SK-N-MC (cell line): ENCODE results near the gene ADCY7.
"Not testable (repeated sequence)": the region's sequence is repeated elsewhere in the genome, so short reads cannot be mapped to it uniquely, and the experiment has no call there.

Experiments
- DNase-seq: peaks from one replicate; pipeline ENCODE4 v3.0.0-alpha.2; 2011; ENCODE audit warnings: low read depth, low spot score
- H3K27ac ChIP-seq: fragments of 200-600 bp; sonication (generic); 2 replicates; pipeline ENCODE4 v1.5.1; 2016; ENCODE audit warnings: mixed run types
- H3K36me3 ChIP-seq: fragments of 200-600 bp; sonication (generic); 2 replicates; pipeline ENCODE4 v1.6.1; 2017; ENCODE audit warnings: antibody characterized with exemption, low read length, mixed read lengths; ENCODE audit not compliant: insufficient read depth
- H3K4me3 ChIP-seq: fragments of 200-600 bp; sonication (generic); 2 replicates; pipeline ENCODE4 v1.5.1; 2016
- H3K9ac ChIP-seq: fragments of 200-600 bp; sonication (generic); 2 replicates; pipeline ENCODE4 v1.8.0; 2017; ENCODE audit warnings: mixed run types, mixed read lengths; ENCODE audit not compliant: insufficient read length
- H3K9me3 ChIP-seq: fragments of 200-600 bp; sonication (generic); 2 replicates; pipeline ENCODE4 v1.6.1; 2017; ENCODE audit warnings: low read depth, mild to moderate bottlenecking, antibody characterized with exemption, low read length, moderate library complexity, mixed read lengths
- EZH2 ChIP-seq: fragments of 200-600 bp; sonication (generic); IDR thresholded peaks from one replicate; pipeline ENCODE4 v1.6.1; 2017; ENCODE audit warnings: antibody characterized with exemption
- FOXP2 ChIP-seq: optimal IDR thresholded peaks from 2 replicates; pipeline ENCODE3; 2011; ENCODE audit warnings: mild to moderate bottlenecking, moderate library complexity; ENCODE audit not compliant: insufficient read depth; ENCODE audit errors: extremely low read length, control extremely low read depth
- POLR2AphosphoS5 ChIP-seq: IDR thresholded peaks from 2 replicates; pipeline ENCODE4 v1.6.1; 2012; ENCODE audit warnings: mild to moderate bottlenecking, low read depth, low read length, borderline replicate concordance

Gene ADCY7

DNA sequence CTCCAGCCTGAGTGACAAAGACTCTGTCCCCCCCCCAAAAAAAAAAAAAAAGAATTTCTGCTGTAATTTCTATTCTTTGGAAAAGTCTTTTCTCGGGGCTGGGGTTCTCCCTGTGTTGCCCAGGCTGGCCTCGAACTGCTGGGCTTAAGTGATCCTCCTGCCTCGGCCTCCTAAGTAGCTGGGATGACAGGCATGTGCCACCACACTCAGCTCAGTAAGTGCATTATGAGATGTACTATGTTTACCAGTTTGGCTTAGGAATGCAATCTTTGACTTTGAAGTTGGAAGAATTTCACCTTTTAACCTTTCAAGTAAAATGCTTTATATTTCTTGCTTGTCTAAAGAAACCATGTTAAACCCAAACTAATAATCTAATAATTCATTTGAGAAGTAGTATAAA, 28.0 kb upstream of the ADCY7 start:
- Histone ChIP-seq H3K9ac (no peak overlapping the region), H3K9me3 (no peaks in the 10 kb centered on the region), H3K4me3 (no peak overlapping the region), H3K27ac (no peak overlapping the region), H3K36me3 (no peaks in the 10 kb centered on the region)
- no peak for DNase-seq
- no peak for TF ChIP-seq EZH2
- TF ChIP-seq POLR2AphosphoS5: no peak
- no peak for TF ChIP-seq FOXP2

- H3K36me3 ChIP-seq: no peaks in the 10 kb centered on the region
- H3K27ac ChIP-seq: no peak overlapping the region
- no peak overlapping the region for H3K9ac ChIP-seq
- no peaks in the 10 kb centered on the region for H3K9me3 ChIP-seq
- no peak overlapping the region for H3K4me3 ChIP-seq
- no peak for DNase-seq
- TF ChIP-seq EZH2 (no peak), POLR2AphosphoS5 (no peak), FOXP2 (no peak)
Measured at GRCh38 chr16:50238868-50239301, 27.5 kb upstream of the ADCY7 start.

DNA sequence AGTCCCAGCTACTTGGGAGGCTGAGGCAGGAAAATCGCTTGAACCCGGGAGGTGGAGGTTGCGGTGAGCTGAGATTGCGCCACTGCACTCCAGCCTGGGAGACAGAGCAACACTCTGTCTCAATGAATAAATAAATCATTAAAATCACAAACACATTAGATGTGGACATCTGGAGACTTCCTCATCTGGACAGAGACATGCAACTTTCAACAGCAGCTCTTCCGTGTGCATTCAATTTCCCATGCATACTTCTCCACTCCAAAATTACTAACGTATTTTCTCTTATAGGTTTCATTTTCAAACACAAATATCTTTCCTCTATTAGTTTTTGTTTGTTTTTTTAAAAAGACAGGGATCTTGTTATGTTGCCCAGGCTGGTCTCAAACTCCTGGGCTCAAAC, 23.3 kb upstream of the ADCY7 start:
- not testable (repeated sequence) for DNase-seq, H3K9ac ChIP-seq, H3K9me3 ChIP-seq, H3K27ac ChIP-seq, H3K36me3 ChIP-seq, H3K4me3 ChIP-seq

- Histone ChIP-seq H3K27ac (no peak overlapping the region), H3K9me3 (no peaks in the 10 kb centered on the region), H3K4me3 (no peak overlapping the region), H3K36me3 (no peaks in the 10 kb centered on the region), H3K9ac (no peak overlapping the region)
- no peak for DNase-seq
- TF ChIP-seq FOXP2 (no peak), POLR2AphosphoS5 (no peak), EZH2 (no peak)
Measured at GRCh38 chr16:50244140-50244503, 22.2 kb upstream of the ADCY7 start.

GRCh38 chr16:50244504-50245416, 21.6 kb upstream of the ADCY7 start:
- no peak for DNase-seq
- H3K4me3 ChIP-seq: no peak overlapping the region
- H3K27ac ChIP-seq: no peak overlapping the region
- TF ChIP-seq EZH2 (no peak), FOXP2 (no peak), POLR2AphosphoS5 (no peak)
- no peaks in the 10 kb centered on the region for H3K9me3 ChIP-seq
- H3K9ac ChIP-seq: no peak overlapping the region
- H3K36me3 ChIP-seq: no peaks in the 10 kb centered on the region

GRCh38 chr16:50245417-50246298, 20.7 kb upstream of the ADCY7 start:
- peak overlapping the region; percentile 45; the same call in 1 of the 2 replicates for H3K4me3 ChIP-seq
- TF ChIP-seq EZH2 (no peak), FOXP2 (no peak), POLR2AphosphoS5 (no peak)
- no peak for DNase-seq
- no peak overlapping the region for H3K9ac ChIP-seq
- H3K36me3 ChIP-seq: no peaks in the 10 kb centered on the region
- H3K27ac ChIP-seq: no peak overlapping the region
- H3K9me3 ChIP-seq: no peaks in the 10 kb centered on the region

DNA sequence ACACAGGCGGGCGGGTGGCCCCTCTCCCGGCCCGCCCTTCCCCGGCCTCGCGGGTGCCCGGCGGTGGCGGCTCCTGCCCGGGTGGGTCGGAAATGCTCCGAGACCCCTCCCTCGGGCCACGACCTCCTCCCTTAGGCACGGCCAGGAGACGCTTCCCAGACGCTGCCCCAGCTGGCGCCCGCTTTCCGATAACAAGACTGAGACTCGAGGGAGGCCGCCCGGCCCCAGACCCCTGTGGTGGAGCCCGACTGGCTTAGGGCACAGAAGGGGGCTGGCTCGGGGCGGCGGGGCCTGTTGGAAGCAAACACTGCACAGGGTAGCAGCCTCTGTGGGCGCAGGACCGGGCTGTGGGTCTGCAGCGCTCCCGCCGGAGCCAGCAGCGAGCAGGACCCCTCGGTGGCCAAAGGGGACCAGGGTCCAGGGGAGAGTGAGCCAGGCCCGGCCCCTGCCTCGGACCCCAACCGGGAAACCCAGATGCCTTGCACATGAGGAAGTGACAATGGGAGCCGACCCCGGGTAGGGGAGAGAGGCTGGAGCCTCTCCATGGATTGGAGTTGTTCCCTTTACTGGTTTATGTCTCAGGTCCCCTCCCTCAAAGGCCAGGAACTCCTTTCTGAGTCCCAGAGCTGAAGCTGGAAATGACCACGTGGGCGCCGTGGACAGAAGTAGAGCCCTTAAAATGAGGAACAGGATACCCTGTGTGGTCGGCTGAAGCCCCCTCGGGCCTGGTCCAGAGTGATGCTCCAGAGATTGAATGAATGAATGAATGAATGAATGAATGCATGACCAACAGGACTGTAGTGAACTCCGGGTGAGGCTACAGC, 19.8 kb upstream of the ADCY7 start:
- no peak for DNase-seq
- TF ChIP-seq FOXP2: no peak
- TF ChIP-seq POLR2AphosphoS5: no peak
- no peak for TF ChIP-seq EZH2
- no peak overlapping the region for H3K9ac ChIP-seq
- H3K36me3 ChIP-seq: no peaks in the 10 kb centered on the region
- H3K9me3 ChIP-seq: no peaks in the 10 kb centered on the region
- H3K27ac ChIP-seq: no peak overlapping the region
- H3K4me3 ChIP-seq: no peak overlapping the region

DNA sequence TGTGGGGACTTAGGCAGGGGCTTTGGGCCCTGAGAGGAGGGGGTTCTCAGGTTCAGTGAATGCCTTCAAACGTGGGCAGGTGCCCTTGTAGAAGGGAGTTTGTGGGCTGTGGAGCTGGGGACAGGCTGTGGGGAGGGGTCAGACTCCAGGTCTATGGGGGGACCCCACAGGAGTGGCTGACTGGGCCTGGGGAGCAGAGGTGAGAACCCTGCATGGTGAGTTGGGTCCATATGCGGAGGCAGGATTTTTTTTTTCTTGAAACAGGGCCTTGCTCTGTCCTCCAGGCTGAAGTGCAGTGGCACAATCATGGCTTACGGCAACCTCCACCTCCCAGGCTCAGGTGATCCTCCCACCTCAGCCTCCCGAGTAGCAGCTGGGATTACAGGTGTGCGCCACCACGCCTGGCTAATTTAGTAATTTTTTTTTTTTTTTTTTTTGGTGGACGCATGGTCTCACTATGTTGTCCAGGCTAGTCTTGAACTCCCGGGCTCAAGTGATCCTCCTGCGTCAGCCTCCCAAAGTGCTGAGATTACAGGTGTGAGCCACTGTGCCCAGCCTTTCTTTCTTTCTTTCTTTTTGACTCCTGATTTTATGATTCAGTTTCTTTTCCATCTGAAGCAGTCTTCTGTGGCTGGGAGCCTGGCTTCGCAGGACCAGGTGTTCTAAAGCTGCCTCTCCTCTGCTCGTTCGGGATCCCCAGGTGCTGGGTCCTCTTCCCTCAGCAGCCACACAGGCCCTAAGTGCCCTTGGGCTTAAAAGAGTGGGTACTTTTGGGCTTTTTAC, 19.0 kb upstream of the ADCY7 start:
- Histone ChIP-seq H3K36me3 (no peaks in the 10 kb centered on the region), H3K4me3 (no peak overlapping the region), H3K9me3 (no peaks in the 10 kb centered on the region), H3K9ac (no peak overlapping the region), H3K27ac (no peak overlapping the region)
- no peak for TF ChIP-seq EZH2
- TF ChIP-seq POLR2AphosphoS5: no peak
- no peak for TF ChIP-seq FOXP2
- no peak for DNase-seq
